Breast epithelium (tissue), 3 donors: ENCODE measurements around the gene KMT2D.

ENCODE experiments used
- POLR2A ChIP-seq: fragments of 450-650 bp; IDR thresholded peaks from one replicate; pipeline ENCODE4 v1.6.1; 2016; ENCODE audit warnings: antibody characterized with exemption, mild to moderate bottlenecking, moderate library complexity
- POLR2AphosphoS5 ChIP-seq, 3 donors: sonication (generic); formaldehyde crosslinking; IDR thresholded peaks; one replicate each; pipeline ENCODE4 v1.6.1; 2017; ENCODE audit warnings: antibody characterized with exemption in 3 of 3
- TF ChIP-seq, protein P1 (sequence below), 3 donors: fragments of 450-650 bp; IDR thresholded peaks; one replicate each; pipeline ENCODE4 v1.5.1; 2016 to 2017; ENCODE audit warnings: antibody characterized with exemption in 3 of 3, mild to moderate bottlenecking in 3 of 3, moderate library complexity in 3 of 3

DNA sequence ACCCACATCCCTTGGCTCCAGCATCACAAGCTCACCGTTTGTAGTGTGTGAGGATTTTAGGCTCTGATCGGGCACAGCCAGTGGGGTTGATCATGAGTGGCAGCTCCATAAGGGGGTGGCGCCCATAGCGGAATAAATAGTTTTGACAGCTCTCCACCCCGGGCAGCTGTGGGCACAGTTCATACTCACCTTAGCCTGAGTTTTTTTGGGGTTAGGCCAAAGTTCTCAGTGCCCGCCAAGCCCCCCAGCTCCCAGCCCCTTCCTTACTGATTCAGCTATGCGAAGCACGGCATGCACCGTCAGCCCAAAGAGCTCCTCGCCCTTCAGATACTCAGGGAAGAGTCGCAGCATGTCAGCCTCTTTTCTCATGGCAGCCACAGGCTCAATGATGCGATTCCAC is 36.1 kb downstream of the KMT2D start:
- TF ChIP-seq POLR2AphosphoS5 (IDR thresholded peaks at IDR 0.05), result no peak
- TF ChIP-seq, protein P1, sequence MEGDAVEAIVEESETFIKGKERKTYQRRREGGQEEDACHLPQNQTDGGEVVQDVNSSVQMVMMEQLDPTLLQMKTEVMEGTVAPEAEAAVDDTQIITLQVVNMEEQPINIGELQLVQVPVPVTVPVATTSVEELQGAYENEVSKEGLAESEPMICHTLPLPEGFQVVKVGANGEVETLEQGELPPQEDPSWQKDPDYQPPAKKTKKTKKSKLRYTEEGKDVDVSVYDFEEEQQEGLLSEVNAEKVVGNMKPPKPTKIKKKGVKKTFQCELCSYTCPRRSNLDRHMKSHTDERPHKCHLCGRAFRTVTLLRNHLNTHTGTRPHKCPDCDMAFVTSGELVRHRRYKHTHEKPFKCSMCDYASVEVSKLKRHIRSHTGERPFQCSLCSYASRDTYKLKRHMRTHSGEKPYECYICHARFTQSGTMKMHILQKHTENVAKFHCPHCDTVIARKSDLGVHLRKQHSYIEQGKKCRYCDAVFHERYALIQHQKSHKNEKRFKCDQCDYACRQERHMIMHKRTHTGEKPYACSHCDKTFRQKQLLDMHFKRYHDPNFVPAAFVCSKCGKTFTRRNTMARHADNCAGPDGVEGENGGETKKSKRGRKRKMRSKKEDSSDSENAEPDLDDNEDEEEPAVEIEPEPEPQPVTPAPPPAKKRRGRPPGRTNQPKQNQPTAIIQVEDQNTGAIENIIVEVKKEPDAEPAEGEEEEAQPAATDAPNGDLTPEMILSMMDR (IDR thresholded peaks at IDR 0.05), result no peak
- TF ChIP-seq POLR2A, result no peak
